Measurements from ENCODE around the gene HOXD12.

DNA sequence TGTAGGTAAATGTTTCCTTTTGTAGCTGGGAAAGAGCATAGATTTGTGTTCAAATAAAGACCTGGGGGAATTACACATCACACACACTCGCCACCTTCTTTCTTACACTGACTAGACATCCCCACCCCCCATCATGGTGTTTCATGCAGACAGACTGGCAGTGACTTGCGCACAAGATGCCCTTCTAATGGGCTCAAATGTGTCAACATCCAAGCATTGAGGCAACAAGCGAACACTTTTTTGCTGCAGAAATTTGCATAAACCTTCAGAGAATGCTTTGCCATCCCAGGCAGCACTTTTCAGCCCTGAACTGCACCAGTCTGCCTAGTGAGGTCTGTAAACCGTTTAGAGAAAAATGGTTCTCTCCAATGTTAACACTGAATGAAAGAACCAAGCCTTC lies 34.4 kb downstream of the HOXD12 start:
- no peak for TF ChIP-seq POLR2A (IDR thresholded peaks at IDR 0.05; ENCODE audit: low read depth)
- TF ChIP-seq, protein P1, sequence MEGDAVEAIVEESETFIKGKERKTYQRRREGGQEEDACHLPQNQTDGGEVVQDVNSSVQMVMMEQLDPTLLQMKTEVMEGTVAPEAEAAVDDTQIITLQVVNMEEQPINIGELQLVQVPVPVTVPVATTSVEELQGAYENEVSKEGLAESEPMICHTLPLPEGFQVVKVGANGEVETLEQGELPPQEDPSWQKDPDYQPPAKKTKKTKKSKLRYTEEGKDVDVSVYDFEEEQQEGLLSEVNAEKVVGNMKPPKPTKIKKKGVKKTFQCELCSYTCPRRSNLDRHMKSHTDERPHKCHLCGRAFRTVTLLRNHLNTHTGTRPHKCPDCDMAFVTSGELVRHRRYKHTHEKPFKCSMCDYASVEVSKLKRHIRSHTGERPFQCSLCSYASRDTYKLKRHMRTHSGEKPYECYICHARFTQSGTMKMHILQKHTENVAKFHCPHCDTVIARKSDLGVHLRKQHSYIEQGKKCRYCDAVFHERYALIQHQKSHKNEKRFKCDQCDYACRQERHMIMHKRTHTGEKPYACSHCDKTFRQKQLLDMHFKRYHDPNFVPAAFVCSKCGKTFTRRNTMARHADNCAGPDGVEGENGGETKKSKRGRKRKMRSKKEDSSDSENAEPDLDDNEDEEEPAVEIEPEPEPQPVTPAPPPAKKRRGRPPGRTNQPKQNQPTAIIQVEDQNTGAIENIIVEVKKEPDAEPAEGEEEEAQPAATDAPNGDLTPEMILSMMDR (IDR thresholded peaks at IDR 0.05) = no peak
- no peak for TF ChIP-seq EP300 (IDR thresholded peaks at IDR 0.05)

All from esophagus muscularis mucosa (tissue), 4 donors.